DND-41 (cell line): ENCODE data around the gene COL8A1.

ENCODE experiments used
- EZH2 ChIP-seq: IDR thresholded peaks from 3 replicates; pipeline ENCODE4 v1.6.1; 2012; ENCODE audit warnings: borderline replicate concordance, low read depth, mild to moderate bottlenecking, moderate library complexity, low read length, inconsistent platforms; ENCODE audit not compliant: severe bottlenecking
- TF ChIP-seq, protein P1 (sequence below): IDR thresholded peaks from 2 replicates; pipeline ENCODE4 v1.5.1; 2012; ENCODE audit warnings: borderline replicate concordance, low read length, moderate library complexity, mild to moderate bottlenecking; ENCODE audit not compliant: poor library complexity, severe bottlenecking; ENCODE audit errors: extremely low read depth

- TF ChIP-seq, protein P1, sequence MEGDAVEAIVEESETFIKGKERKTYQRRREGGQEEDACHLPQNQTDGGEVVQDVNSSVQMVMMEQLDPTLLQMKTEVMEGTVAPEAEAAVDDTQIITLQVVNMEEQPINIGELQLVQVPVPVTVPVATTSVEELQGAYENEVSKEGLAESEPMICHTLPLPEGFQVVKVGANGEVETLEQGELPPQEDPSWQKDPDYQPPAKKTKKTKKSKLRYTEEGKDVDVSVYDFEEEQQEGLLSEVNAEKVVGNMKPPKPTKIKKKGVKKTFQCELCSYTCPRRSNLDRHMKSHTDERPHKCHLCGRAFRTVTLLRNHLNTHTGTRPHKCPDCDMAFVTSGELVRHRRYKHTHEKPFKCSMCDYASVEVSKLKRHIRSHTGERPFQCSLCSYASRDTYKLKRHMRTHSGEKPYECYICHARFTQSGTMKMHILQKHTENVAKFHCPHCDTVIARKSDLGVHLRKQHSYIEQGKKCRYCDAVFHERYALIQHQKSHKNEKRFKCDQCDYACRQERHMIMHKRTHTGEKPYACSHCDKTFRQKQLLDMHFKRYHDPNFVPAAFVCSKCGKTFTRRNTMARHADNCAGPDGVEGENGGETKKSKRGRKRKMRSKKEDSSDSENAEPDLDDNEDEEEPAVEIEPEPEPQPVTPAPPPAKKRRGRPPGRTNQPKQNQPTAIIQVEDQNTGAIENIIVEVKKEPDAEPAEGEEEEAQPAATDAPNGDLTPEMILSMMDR = no peak
- no peak for TF ChIP-seq EZH2
Measured at GRCh38 chr3:99741588-99741987, 103.2 kb downstream of the COL8A1 start.
